Measurements from ENCODE around the gene FRYL. TPM values are rescaled to one million over a fixed set of nuclear protein-coding genes. Genes with fewer than 3 reads are reported as not detected.
A peak's percentile ranks its signal among the peaks of the same experiment; 100 is the strongest.

FRYL gene
- polyA plus RNA-seq, 3 donors, result 10.8 to 15.8 (median 14.4) TPM

GRCh38 chr4:48753159-48753558 is 26.9 kb downstream of the FRYL start:
- Histone ChIP-seq H3K27ac (ENCODE audit: low read depth in 1 of 2, low read length in 2 of 2) (no peak overlapping the region), H3K4me3 (replicated peaks in 1 of 3; ENCODE audit: low read depth in 2 of 3, low read length in 3 of 3) (no peak overlapping the region), H3K36me3 (replicated peaks in 1 of 2; ENCODE audit: control insufficient read depth in 1 of 2, insufficient read depth in 2 of 2, low read length in 2 of 2) (no peaks in the 10 kb centered on the region), H4K20me1 (ENCODE audit: insufficient read depth, low read length) (peaks cover 89% of the 10 kb centered on the region), H3K9me3 (replicated peaks in 1 of 2; ENCODE audit: control insufficient read depth in 1 of 2, insufficient read depth in 1 of 2, low read length in 2 of 2) (no peaks in the 10 kb centered on the region), H3K4me2 (replicated peaks; ENCODE audit: extremely low read depth, low read length, poor library complexity, severe bottlenecking) (no peak overlapping the region), H3K9ac (ENCODE audit: insufficient read depth, low read length, poor library complexity, severe bottlenecking) (no peak overlapping the region), H3K79me2 (ENCODE audit: insufficient read depth, low read length) (peaks cover 90% of the 10 kb centered on the region), H3K27me3 (ENCODE audit: control insufficient read depth in 2 of 2, insufficient read depth in 2 of 2, low read length in 2 of 2) (no peaks in the 10 kb centered on the region), H2AFZ (ENCODE audit: insufficient read depth, low read depth, low read length, poor library complexity, severe bottlenecking) (no peak overlapping the region), H3K4me1 (ENCODE audit: control insufficient read depth in 1 of 2, insufficient read depth in 2 of 2, low read length in 2 of 2) (peaks cover 7 to 11% of the 10 kb centered on the region in 2 donors)
- Mint-ChIP-seq H3K27ac (no peak overlapping the region), H3K4me3 (no peak overlapping the region), H3K4me1 (peaks cover 37% of the 10 kb centered on the region), H3K36me3 (no peaks in the 10 kb centered on the region), H3K9me3 (no peaks in the 10 kb centered on the region), H3K27me3 (ENCODE audit: low read depth in 3 of 3) (no peaks in the 10 kb centered on the region)
- whole genome bisulfite sequencing (ENCODE audit: insufficient coverage), result no CpG with 5 or more reads among the region's 1 CpG
- TF ChIP-seq CTCF (IDR thresholded peaks at IDR 0.05), result no peak
- intact Hi-C loops (cut with micrococcal nuclease), result no loop called here
- DNase-seq, result no peak

GRCh38 chr4:48752726-48753125 is 27.4 kb downstream of the FRYL start:
- Histone ChIP-seq H3K4me3 (replicated peaks in 1 of 3; ENCODE audit: low read depth in 2 of 3, low read length in 3 of 3) (no peak overlapping the region), H3K9me3 (replicated peaks in 1 of 2; ENCODE audit: control insufficient read depth in 1 of 2, insufficient read depth in 1 of 2, low read length in 2 of 2) (no peaks in the 10 kb centered on the region), H3K79me2 (ENCODE audit: insufficient read depth, low read length) (peaks cover 94% of the 10 kb centered on the region), H3K9ac (ENCODE audit: insufficient read depth, low read length, poor library complexity, severe bottlenecking) (no peak overlapping the region), H3K4me1 (ENCODE audit: control insufficient read depth in 1 of 2, insufficient read depth in 2 of 2, low read length in 2 of 2) (peaks cover 7 to 11% of the 10 kb centered on the region in 2 donors), H3K27ac (ENCODE audit: low read depth in 1 of 2, low read length in 2 of 2) (no peak overlapping the region), H3K36me3 (replicated peaks in 1 of 2; ENCODE audit: control insufficient read depth in 1 of 2, insufficient read depth in 2 of 2, low read length in 2 of 2) (no peaks in the 10 kb centered on the region), H3K27me3 (ENCODE audit: control insufficient read depth in 2 of 2, insufficient read depth in 2 of 2, low read length in 2 of 2) (no peaks in the 10 kb centered on the region), H3K4me2 (replicated peaks; ENCODE audit: extremely low read depth, low read length, poor library complexity, severe bottlenecking) (no peak overlapping the region), H2AFZ (ENCODE audit: insufficient read depth, low read depth, low read length, poor library complexity, severe bottlenecking) (no peak overlapping the region), H4K20me1 (ENCODE audit: insufficient read depth, low read length) (peaks cover 94% of the 10 kb centered on the region)
- 3% methylated on average over 4 of the region's 5 CpGs for WGBS (ENCODE audit: insufficient coverage)
- Mint-ChIP-seq H3K4me1 (peaks cover 33% of the 10 kb centered on the region), H3K27ac (peak overlapping the region in 4 of 7 donors; percentile 3 to 69 (median 8)), H3K4me3 (no peak overlapping the region), H3K27me3 (ENCODE audit: low read depth in 3 of 3) (no peaks in the 10 kb centered on the region), H3K9me3 (no peaks in the 10 kb centered on the region), H3K36me3 (no peaks in the 10 kb centered on the region)
- no peak for DNase-seq
- TF ChIP-seq CTCF (IDR thresholded peaks at IDR 0.05), result no peak
- intact Hi-C loops (cut with micrococcal nuclease), result no loop called here

Measured in CD14-positive monocyte (primary cell).